Peyer's patch (tissue), 4 donors: ENCODE measurements around the gene LIN37.

Experiments
- POLR2A ChIP-seq, 2 donors: fragments of 450-650 bp; IDR thresholded peaks; one replicate each; pipeline ENCODE4 v1.5.1; 2017; ENCODE audit warnings: antibody characterized with exemption in 2 of 2, mild to moderate bottlenecking in 2 of 2, moderate library complexity in 2 of 2
- TF ChIP-seq, protein P1 (sequence below), 6 experiments: fragments of 450-650 bp in 4 of 6; fragments of 200-600 bp in 2 of 6; sonication (generic) in 1 of 6; IDR thresholded peaks; one replicate each; pipeline ENCODE4 v1.5.1; 2017 to 2019; ENCODE audit warnings: antibody characterized with exemption in 6 of 6, mild to moderate bottlenecking in 3 of 6, moderate library complexity in 1 of 6

DNA sequence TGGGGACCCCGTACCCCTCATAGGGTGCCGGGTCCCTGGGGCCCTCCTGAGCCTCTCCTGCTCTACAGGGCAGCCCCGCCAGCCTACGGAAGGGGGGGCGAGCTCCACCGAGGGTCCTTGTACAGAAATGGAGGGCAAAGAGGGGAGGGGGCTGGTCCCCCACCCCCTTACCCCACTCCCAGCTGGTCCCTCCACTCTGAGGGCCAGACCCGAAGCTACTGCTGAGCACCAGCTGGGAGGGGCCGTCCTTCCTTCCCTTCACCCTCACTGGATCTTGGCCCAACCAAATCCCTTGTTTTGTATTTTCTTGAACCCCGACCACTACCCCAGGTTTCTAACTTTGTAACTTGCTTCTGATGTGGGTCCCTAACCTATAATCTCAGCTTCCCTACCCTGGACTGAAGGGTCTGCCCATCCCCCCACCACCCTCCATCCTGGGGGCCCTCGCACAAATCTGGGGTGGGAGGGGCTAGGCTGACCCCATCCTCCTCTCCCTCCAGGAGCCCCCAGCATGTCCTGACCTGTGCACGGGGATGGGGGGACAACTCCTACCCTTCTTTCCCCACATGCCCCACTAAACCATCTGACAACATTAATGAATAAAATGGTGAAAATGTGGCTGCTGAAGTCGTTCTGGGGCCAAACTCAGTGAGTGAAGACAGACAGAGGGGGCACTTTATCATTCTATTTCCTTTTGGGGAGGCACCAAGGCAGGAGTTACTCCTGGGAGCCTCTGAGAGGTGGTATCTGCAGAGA lies 40.0 kb downstream of the LIN37 start:
- no peak for TF ChIP-seq POLR2A (IDR thresholded peaks at IDR 0.05)
- TF ChIP-seq, protein P1, sequence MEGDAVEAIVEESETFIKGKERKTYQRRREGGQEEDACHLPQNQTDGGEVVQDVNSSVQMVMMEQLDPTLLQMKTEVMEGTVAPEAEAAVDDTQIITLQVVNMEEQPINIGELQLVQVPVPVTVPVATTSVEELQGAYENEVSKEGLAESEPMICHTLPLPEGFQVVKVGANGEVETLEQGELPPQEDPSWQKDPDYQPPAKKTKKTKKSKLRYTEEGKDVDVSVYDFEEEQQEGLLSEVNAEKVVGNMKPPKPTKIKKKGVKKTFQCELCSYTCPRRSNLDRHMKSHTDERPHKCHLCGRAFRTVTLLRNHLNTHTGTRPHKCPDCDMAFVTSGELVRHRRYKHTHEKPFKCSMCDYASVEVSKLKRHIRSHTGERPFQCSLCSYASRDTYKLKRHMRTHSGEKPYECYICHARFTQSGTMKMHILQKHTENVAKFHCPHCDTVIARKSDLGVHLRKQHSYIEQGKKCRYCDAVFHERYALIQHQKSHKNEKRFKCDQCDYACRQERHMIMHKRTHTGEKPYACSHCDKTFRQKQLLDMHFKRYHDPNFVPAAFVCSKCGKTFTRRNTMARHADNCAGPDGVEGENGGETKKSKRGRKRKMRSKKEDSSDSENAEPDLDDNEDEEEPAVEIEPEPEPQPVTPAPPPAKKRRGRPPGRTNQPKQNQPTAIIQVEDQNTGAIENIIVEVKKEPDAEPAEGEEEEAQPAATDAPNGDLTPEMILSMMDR (IDR thresholded peaks at IDR 0.05), result no peak
